OCI-LY3 (cell line): ENCODE data around the gene HDAC8.

Experiments used
- H2AFZ ChIP-seq: fragments of 200-600, 300-600 bp; shearing (Covaris generic); 2 replicates; pipeline ENCODE4 v1.6.0; 2014; ENCODE audit warnings: antibody characterized with exemption, low read depth, low read length
- H3K27ac ChIP-seq: fragments of 200-600, 300-600 bp; sonication (generic); 2 replicates; pipeline ENCODE4 v1.5.1; 2014; ENCODE audit warnings: mild to moderate bottlenecking, low read length, moderate library complexity, mixed read lengths
- H3K27me3 ChIP-seq: fragments of 200-600, 300-600 bp; sonication (generic); 2 replicates; pipeline ENCODE4 v1.6.1; 2014; ENCODE audit warnings: low read depth, low read length, mixed read lengths
- H3K36me3 ChIP-seq: fragments of 200-600, 300-600 bp; sonication (generic); replicated peaks from 2 replicates; pipeline ENCODE3; 2014; ENCODE audit warnings: low read depth, low read length, mixed read lengths
- H3K4me1 ChIP-seq: fragments of 300-600, 200-600 bp; sonication (generic); 2 replicates; pipeline ENCODE4 v1.6.1; 2014; ENCODE audit warnings: low read length, mixed read lengths
- H3K4me2 ChIP-seq: fragments of 200-600, 300-600 bp; sonication (generic); 2 replicates; pipeline ENCODE4 v1.6.1; 2014; ENCODE audit warnings: low read length, mixed read lengths
- H3K4me3 ChIP-seq: fragments of 300-600, 200-600 bp; sonication (generic); 2 replicates; pipeline ENCODE4 v1.5.1; 2014; ENCODE audit warnings: antibody characterized with exemption, mild to moderate bottlenecking, low read length, moderate library complexity
- H3K79me2 ChIP-seq: fragments of 300-600, 200-600 bp; shearing (Covaris generic); 2 replicates; pipeline ENCODE4 v1.6.1; 2014; ENCODE audit warnings: mild to moderate bottlenecking, low read length, mixed read lengths
- H3K9ac ChIP-seq: fragments of 300-600, 200-600 bp; shearing (Covaris generic); 2 replicates; pipeline ENCODE4 v1.6.0; 2014; ENCODE audit warnings: mild to moderate bottlenecking, low read length, moderate library complexity
- H3K9me3 ChIP-seq: fragments of 200-600, 300-600 bp; shearing (Covaris generic); 2 replicates; pipeline ENCODE4 v1.6.1; 2014; ENCODE audit warnings: low read length, mixed read lengths; ENCODE audit not compliant: insufficient read depth
- H4K20me1 ChIP-seq: fragments of 200-600, 300-600 bp; sonication (generic); 2 replicates; pipeline ENCODE4 v1.6.1; 2016; ENCODE audit warnings: low read length, mixed read lengths; ENCODE audit not compliant: insufficient read depth
- EZH2phosphoT487 ChIP-seq: fragments of 200-600 bp; shearing (Covaris generic); IDR thresholded peaks from 2 replicates; pipeline ENCODE4 v1.6.1; 2018; ENCODE audit warnings: antibody characterized with exemption, mixed run types, low read depth
- TF ChIP-seq, protein P1 (sequence below): fragments of 200-600, 300-600 bp; sonication (generic); IDR thresholded peaks from 2 replicates; pipeline ENCODE4 v1.5.1; 2014; ENCODE audit warnings: antibody characterized with exemption, low read length, low read depth

The HDAC8 gene

DNA sequence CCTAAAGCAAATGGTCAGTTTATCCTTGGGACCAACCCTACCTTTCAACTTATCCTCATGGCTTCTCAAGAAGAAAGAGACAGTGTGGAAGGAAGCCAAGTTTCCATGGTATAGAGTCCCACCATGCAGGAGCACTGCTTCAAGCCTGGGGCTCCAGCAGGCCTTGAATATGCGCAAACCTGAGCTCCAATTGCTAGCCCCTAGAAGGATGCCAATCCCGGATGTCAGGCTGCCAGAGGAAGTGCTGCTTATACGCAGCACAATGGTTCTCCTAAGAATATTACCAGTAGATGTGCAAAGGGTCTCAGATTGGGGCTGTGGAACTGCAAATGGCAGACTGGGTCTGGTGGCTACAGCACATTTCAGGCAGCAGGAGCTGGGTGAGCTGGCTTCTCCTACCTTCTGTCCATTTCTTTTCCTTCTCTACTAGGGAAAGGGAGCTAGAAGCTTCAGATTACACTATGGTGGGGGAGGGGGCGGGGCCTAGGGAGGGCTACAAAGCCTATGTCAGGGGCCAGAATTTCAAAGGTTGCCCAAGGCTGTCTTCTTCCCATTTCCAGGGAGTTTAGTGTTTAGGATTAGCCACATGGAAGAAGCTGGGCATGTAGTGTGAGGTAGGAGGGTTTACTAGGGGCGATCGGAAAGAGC is 226.2 kb downstream of the HDAC8 start:
- peaks cover 10% of the 10 kb centered on the region; the same call in 1 of the 2 replicates for H3K27me3 ChIP-seq
- no peaks in the 10 kb centered on the region for H3K79me2 ChIP-seq
- TF ChIP-seq, protein P1, sequence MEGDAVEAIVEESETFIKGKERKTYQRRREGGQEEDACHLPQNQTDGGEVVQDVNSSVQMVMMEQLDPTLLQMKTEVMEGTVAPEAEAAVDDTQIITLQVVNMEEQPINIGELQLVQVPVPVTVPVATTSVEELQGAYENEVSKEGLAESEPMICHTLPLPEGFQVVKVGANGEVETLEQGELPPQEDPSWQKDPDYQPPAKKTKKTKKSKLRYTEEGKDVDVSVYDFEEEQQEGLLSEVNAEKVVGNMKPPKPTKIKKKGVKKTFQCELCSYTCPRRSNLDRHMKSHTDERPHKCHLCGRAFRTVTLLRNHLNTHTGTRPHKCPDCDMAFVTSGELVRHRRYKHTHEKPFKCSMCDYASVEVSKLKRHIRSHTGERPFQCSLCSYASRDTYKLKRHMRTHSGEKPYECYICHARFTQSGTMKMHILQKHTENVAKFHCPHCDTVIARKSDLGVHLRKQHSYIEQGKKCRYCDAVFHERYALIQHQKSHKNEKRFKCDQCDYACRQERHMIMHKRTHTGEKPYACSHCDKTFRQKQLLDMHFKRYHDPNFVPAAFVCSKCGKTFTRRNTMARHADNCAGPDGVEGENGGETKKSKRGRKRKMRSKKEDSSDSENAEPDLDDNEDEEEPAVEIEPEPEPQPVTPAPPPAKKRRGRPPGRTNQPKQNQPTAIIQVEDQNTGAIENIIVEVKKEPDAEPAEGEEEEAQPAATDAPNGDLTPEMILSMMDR: no peak
- TF ChIP-seq EZH2phosphoT487: no peak

GRCh38 chrX:72340626-72341025 is 232.0 kb downstream of the HDAC8 start:
- no peak overlapping the region for H3K9ac ChIP-seq
- no peaks in the 10 kb centered on the region for H3K4me1 ChIP-seq
- H3K27ac ChIP-seq: no peak overlapping the region
- H3K36me3 ChIP-seq: no peaks in the 10 kb centered on the region
- H3K27me3 ChIP-seq: no peaks in the 10 kb centered on the region
- no peak overlapping the region for H3K4me2 ChIP-seq
- no peaks in the 10 kb centered on the region for H4K20me1 ChIP-seq
- TF ChIP-seq EZH2phosphoT487: no peak
- TF ChIP-seq, protein P1: no peak
- H3K79me2 ChIP-seq: no peaks in the 10 kb centered on the region
- H3K4me3 ChIP-seq: no peak overlapping the region
- no peak overlapping the region for H2AFZ ChIP-seq
- H3K9me3 ChIP-seq: no peaks in the 10 kb centered on the region

More for the DNA sequence above, 226.2 kb downstream of the HDAC8 start:
- H4K20me1 ChIP-seq: peaks cover 21% of the 10 kb centered on the region
- no peak overlapping the region for H3K4me2 ChIP-seq
- H3K4me3 ChIP-seq: no peak overlapping the region
- H2AFZ ChIP-seq: no peak overlapping the region
- H3K9me3 ChIP-seq: no peaks in the 10 kb centered on the region
- H3K4me1 ChIP-seq: peaks cover 23% of the 10 kb centered on the region
- no peak overlapping the region for H3K27ac ChIP-seq
- H3K36me3 ChIP-seq: peaks cover 12% of the 10 kb centered on the region
- no peak overlapping the region for H3K9ac ChIP-seq

DNA sequence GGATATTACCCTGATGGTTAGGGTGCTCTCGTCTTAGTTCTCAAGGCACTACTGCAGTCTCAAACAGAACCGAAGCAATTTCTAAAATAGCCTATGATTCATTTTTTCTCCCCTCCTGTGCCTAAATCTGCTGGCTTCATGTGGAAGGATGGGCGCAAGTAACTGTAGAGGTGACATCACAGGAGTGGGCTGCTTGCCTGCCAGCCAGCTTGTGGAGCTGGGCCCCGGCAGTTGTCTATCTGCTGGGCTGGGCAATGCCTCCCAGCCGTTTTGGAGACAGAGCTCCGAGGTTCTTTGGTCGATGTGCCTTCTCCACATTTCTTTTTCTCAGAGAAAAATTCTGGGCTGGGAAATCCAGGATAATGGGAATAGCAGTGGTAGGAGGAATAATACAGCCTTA is 232.6 kb downstream of the HDAC8 start:
- no peaks in the 10 kb centered on the region for H3K4me1 ChIP-seq
- no peaks in the 10 kb centered on the region for H3K27me3 ChIP-seq
- no peaks in the 10 kb centered on the region for H3K79me2 ChIP-seq
- H3K9me3 ChIP-seq: no peaks in the 10 kb centered on the region
- H3K9ac ChIP-seq: no peak overlapping the region
- H3K4me2 ChIP-seq: no peak overlapping the region
- H3K27ac ChIP-seq: no peak overlapping the region
- H2AFZ ChIP-seq: no peak overlapping the region
- no peak for TF ChIP-seq EZH2phosphoT487
- TF ChIP-seq, protein P1: no peak
- no peaks in the 10 kb centered on the region for H4K20me1 ChIP-seq
- H3K4me3 ChIP-seq: no peak overlapping the region
- no peaks in the 10 kb centered on the region for H3K36me3 ChIP-seq

- no peak overlapping the region for H3K4me2 ChIP-seq
- H3K36me3 ChIP-seq: no peaks in the 10 kb centered on the region
- H3K4me1 ChIP-seq: no peaks in the 10 kb centered on the region
- H3K9me3 ChIP-seq: no peaks in the 10 kb centered on the region
- no peak for TF ChIP-seq EZH2phosphoT487
- TF ChIP-seq, protein P1: no peak
- H3K4me3 ChIP-seq: no peak overlapping the region
- no peaks in the 10 kb centered on the region for H3K79me2 ChIP-seq
- H3K27ac ChIP-seq: no peak overlapping the region
- H2AFZ ChIP-seq: no peak overlapping the region
- no peaks in the 10 kb centered on the region for H3K27me3 ChIP-seq
- no peak overlapping the region for H3K9ac ChIP-seq
- H4K20me1 ChIP-seq: no peaks in the 10 kb centered on the region
Measured at GRCh38 chrX:72330131-72330530, 242.5 kb downstream of the HDAC8 start.
